Measurements from ENCODE around the gene PIGL. TPM values are rescaled to one million over a fixed set of nuclear protein-coding genes. Genes with fewer than 3 reads are reported as not detected.
A peak's percentile ranks its signal among the peaks of the same experiment; 100 is the strongest.

PIGL gene
- total and polyA plus RNA-seq, 2 donors (not counting 1 experiment from before 2014, with no cell fraction given) = 86.7 to 88.2 TPM

GRCh38 chr17:16214190-16215001 lies 2.6 kb upstream of the PIGL start:
- H3K4me1 Mint-ChIP-seq = peaks cover 43% of the 10 kb centered on the region
- CTCF ChIA-PET = interaction anchor here (0.6 to 1.4 kb wide), 3 partner anchors 91 to 195 kb away, joined by 3 to 4 read pairs (median 4); no protein-coding TSS in a partner anchor
- WGBS (ENCODE audit: insufficient coverage) = 1% methylated on average over 11 of the region's 16 CpGs

More at GRCh38 chr17:16214190-16215001, 2.6 kb upstream of the PIGL start:
- Histone ChIP-seq H3K79me2 (ENCODE audit: control insufficient read depth, insufficient read depth, low read length) (peaks cover 87% of the 10 kb centered on the region), H3K27me3 (replicated peaks in 1 of 4; ENCODE audit: control extremely low read depth in 1 of 4, control insufficient read depth in 3 of 4, insufficient read depth in 4 of 4, low read length in 3 of 4) (no peaks in the 10 kb centered on the region), H3K9me3 (ENCODE audit: control extremely low read depth in 1 of 3, control insufficient read depth in 2 of 3, insufficient read depth in 1 of 3, low read length in 2 of 3) (peaks cover 0 to 3% (median 0%) of the 10 kb centered on the region in 3 donors), H3K27ac (ENCODE audit: low read length in 2 of 2) (peak overlapping the region; percentile 78 to 90), H3K4me3 (ENCODE audit: control extremely low read depth in 1 of 5, extremely low read depth in 1 of 5, insufficient read depth in 1 of 5, low read depth in 2 of 5, low read length in 4 of 5) (peak overlapping the region; percentile 77 to 93 (median 92)), H4K20me1 (ENCODE audit: control insufficient read depth, insufficient read depth, low read length, poor library complexity, severe bottlenecking) (peaks cover 7% of the 10 kb centered on the region), H3K36me3 (replicated peaks in 1 of 2; ENCODE audit: control extremely low read depth in 1 of 2, control insufficient read depth in 1 of 2, extremely low read depth in 1 of 2, insufficient read depth in 2 of 2, low read length in 1 of 2) (peaks cover 0 to 2% of the 10 kb centered on the region in 2 experiments), H3K9ac (ENCODE audit: low read length) (peak overlapping the region; percentile 78), H2AFZ (ENCODE audit: insufficient read depth, low read depth, low read length, poor library complexity, severe bottlenecking) (peak overlapping the region; percentile 96), H3K4me2 (replicated peaks; ENCODE audit: low read depth, low read length, poor library complexity, severe bottlenecking) (peak overlapping the region; percentile 86), H3K4me1 (ENCODE audit: control insufficient read depth in 2 of 2, insufficient read depth in 2 of 2, low read length in 2 of 2) (peaks cover 25 to 35% of the 10 kb centered on the region in 2 donors)
- Mint-ChIP-seq H3K27me3 (no peaks in the 10 kb centered on the region), H3K4me3 (peak overlapping the region; percentile 96), H3K27ac (peak overlapping the region; percentile 90), H3K9me3 (ENCODE audit: insufficient read depth) (no peaks in the 10 kb centered on the region)
- TF ChIP-seq CTCF (IDR thresholded peaks at IDR 0.05) (no peak), EZH2 (IDR thresholded peaks at IDR 0.05; ENCODE audit: borderline replicate concordance, insufficient read depth, low read depth, low read length, poor library complexity, severe bottlenecking) (no peak)
- intact Hi-C loops (cut with micrococcal nuclease) = loop anchor here (1.0 to 10.0 kb wide), 6 partner anchors 15 to 308 kb away; partner anchors contain the start of genes CENPV and TRPV2
- ATAC-seq (ENCODE audit: low read depth) (no peak), DNase-seq (no peak)
- POLR2A ChIA-PET = interaction anchor here (1.1 to 1.8 kb wide), 3 partner anchors 71 to 224 kb away, joined by 3 to 6 read pairs (median 4); no protein-coding TSS in a partner anchor

Measured in B cell (primary cell).